ENCODE data around the gene ESRRA. TPM values are rescaled to one million over a fixed set of nuclear protein-coding genes. Genes with fewer than 3 reads are reported as not detected.

The ESRRA gene
- total and polyA plus RNA-seq, 2 of the 8 experiments (the other 6 are each of a cell fraction or from before 2014, with no cell fraction given) = 18.2 to 37.0 TPM

DNA sequence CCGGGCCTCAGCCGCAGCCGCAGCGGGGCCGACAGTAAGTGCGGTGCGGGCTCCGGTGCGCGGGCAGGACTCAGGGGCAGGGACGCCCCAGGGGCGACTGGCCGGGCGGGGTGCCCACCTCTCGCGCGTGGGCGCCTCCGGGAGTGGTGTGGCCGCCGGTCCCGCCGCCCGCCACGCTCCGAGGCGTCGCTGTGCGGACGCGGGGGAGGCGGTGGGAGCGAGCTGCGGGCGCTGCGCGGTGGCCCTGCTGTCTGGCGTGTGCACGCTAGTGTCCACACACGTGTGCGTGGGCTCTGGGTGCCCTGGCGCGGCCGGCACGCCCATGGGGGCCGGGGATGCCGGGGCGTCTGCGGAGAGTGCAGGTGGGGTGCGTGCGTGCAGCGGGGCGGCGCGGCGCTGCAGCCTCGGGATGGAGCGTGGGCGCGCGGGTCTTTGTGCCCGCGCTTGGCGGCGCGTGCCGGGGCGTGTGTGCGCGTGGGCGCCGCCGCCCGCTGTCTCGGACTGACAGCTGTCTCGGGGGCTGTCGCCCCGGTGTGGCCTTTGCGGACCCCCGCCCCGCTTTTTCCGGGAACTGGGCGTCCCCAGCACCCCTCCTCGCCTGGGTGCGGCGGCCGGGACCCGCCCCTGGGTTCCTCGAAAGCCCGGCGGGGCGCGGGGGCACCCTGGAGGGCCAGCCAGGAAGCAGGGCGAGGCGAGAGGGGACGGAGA, 13.4 kb upstream of the ESRRA start:
- Histone ChIP-seq H2BK20ac (ENCODE audit: low read length) (no peak overlapping the region), H2BK15ac (ENCODE audit: low read length) (no peak overlapping the region), H3K18ac (ENCODE audit: extremely low read depth, low read length) (no peak overlapping the region), H3K27me3 (replicated peaks in 1 of 4; ENCODE audit: control insufficient read depth in 3 of 4, extremely low read depth in 1 of 4, insufficient read depth in 3 of 4, low read length in 3 of 4) (peaks cover 64 to 79% (median 74%) of the 10 kb centered on the region in 4 experiments), H3K4me2 (ENCODE audit: insufficient read depth in 1 of 2, low read depth in 2 of 2, low read length in 2 of 2) (peak overlapping the region; percentile 20 to 88), H3K56ac (replicated peaks; ENCODE audit: insufficient read length, low read depth, low read length) (no peak overlapping the region), H2BK120ac (replicated peaks; ENCODE audit: low read depth, low read length) (no peak overlapping the region), H4K91ac (replicated peaks; ENCODE audit: insufficient read length, low read length) (no peak overlapping the region), H3K79me1 (ENCODE audit: low read depth, low read length) (no peaks in the 10 kb centered on the region), H4K5ac (ENCODE audit: insufficient read length, low read depth, low read length) (no peak overlapping the region), H2AK5ac (ENCODE audit: low read depth, low read length) (no peak overlapping the region), H2BK5ac (ENCODE audit: low read depth, low read length) (no peak overlapping the region), H3K79me2 (ENCODE audit: control insufficient read depth in 1 of 2, insufficient read depth in 2 of 2, low read length in 2 of 2) (no peaks in the 10 kb centered on the region), H3K4me1 (replicated peaks in 1 of 4; ENCODE audit: control insufficient read depth in 3 of 4, insufficient read depth in 4 of 4, low read length in 3 of 4) (peaks cover 0 to 14% (median 3%) of the 10 kb centered on the region in 4 experiments; a peak in 5 of 7 replicates), H3K4me3 (ENCODE audit: extremely low read depth in 1 of 4, insufficient read depth in 2 of 4, low read depth in 3 of 4, low read length in 4 of 4) (peak overlapping the region; percentile 21 to 64 (median 34)), H3K27ac (ENCODE audit: low read depth, low read length) (no peak overlapping the region), H3K9ac (replicated peaks in 1 of 4; ENCODE audit: extremely low read depth in 1 of 4, low read depth in 3 of 4, low read length in 3 of 4) (no peak overlapping the region), H3K4ac (replicated peaks; ENCODE audit: insufficient read length, low read depth, low read length) (no peak overlapping the region), H2AFZ (ENCODE audit: low read length) (no peak overlapping the region), H4K8ac (ENCODE audit: extremely low read depth, insufficient read depth, low read length) (no peak overlapping the region), H2BK12ac (ENCODE audit: low read depth, low read length) (no peak overlapping the region), H3K23me2 (ENCODE audit: low read depth, low read length) (peaks cover 5% of the 10 kb centered on the region; the same call in 1 of the 2 replicates), H3K14ac (ENCODE audit: insufficient read length) (no peak overlapping the region), H3K9me3 (ENCODE audit: insufficient read depth in 2 of 2, low read depth in 1 of 2, low read length in 1 of 2) (no peaks in the 10 kb centered on the region), H3K36me3 (ENCODE audit: control insufficient read depth in 2 of 4, insufficient read depth in 4 of 4, low read length in 3 of 4) (peaks cover 0 to 9% (median 0%) of the 10 kb centered on the region in 4 experiments; a peak in 1 of 8 replicates), H4K20me1 (replicated peaks in 1 of 2; ENCODE audit: control insufficient read depth in 1 of 2, insufficient read depth in 2 of 2, low read length in 2 of 2) (peaks cover 5 to 25% of the 10 kb centered on the region in 2 experiments), H3K23ac (ENCODE audit: insufficient read length) (no peak overlapping the region)
- CTCF ChIA-PET (ENCODE audit: partially characterized antibody) = interaction anchor here (0.8 to 11.4 kb wide), 3 partner anchors 11 to 88 kb away, joined by 3 to 134 read pairs (median 4); partner anchors contain the start of genes CATSPERZ, ESRRA, NUDT22 and TRPT1
- FAIRE-seq (no peak), DNase-seq (ENCODE audit: low read depth in 1 of 2, low spot score in 2 of 2) (no peak)
- TF ChIP-seq RNF2 (IDR thresholded peaks at IDR 0.05; ENCODE audit: borderline replicate concordance, low read depth, low read length, missing control alignments, poor library complexity, severe bottlenecking) = peak; percentile 66
- TF ChIP-seq SUZ12 (IDR thresholded peaks at IDR 0.05; ENCODE audit: low read length) = peak; percentile 92
- peak; percentile 86 for TF ChIP-seq EZH2 (IDR thresholded peaks at IDR 0.05; ENCODE audit: low read depth, low read length, severe bottlenecking)
- TF ChIP-seq EGR1 (IDR thresholded peaks at IDR 0.05; ENCODE audit: borderline replicate concordance, low read depth, low read length) = no peak
- TF ChIP-seq KDM4A (IDR thresholded peaks at IDR 0.05; ENCODE audit: low read depth, low read length, severe bottlenecking) = peak; percentile 38
- WGBS, 2 experiments (ENCODE audit: extremely low coverage in 1 of 2, insufficient coverage in 1 of 2, insufficient read length in 1 of 2, insufficient replicate concordance in 2 of 2, low coverage in 1 of 2, low lambda C conversion rate in 2 of 2, missing lambda C conversion rate in 1 of 2) = 5% methylated on average over 13 of the region's 96 CpGs; no CpG with 5 or more reads in 1 of the 2 experiments
- POLR2A ChIA-PET (ENCODE audit: partially characterized antibody) = interaction anchor here (1.0 to 2.8 kb wide), 6 partner anchors 8 to 43 kb away, joined by 3 to 10 read pairs (median 6); partner anchors contain the start of gene BAD
